ENCODE results near the gene FLOT2. TPM values are rescaled to one million over a fixed set of nuclear protein-coding genes. Genes with fewer than 3 reads are reported as not detected.

Gene FLOT2
- total RNA-seq, 8 experiments from 2014 or later = 22.2 to 61.3 (median 39.7) TPM

GRCh38 chr17:28889996-28890395 lies 7.5 kb downstream of the FLOT2 start:
- no peak for ATAC-seq (replicated peaks in 6 of 8)
- Histone ChIP-seq H3K27ac (no peak overlapping the region), H3K4me3 (no peak overlapping the region), H3K4me1 (replicated peaks in 1 of 2) (no peaks in the 10 kb centered on the region)
- in situ Hi-C loops (cut with MboI; ENCODE audit: low pct_unique_long_range_greater_than_20kb in 2 of 9, low sequenced_read_pairs in 9 of 9, unreplicated experiment in 9 of 9) = no loop called here
- 0 to 100% (median 87%) methylated on average over 1 to 3 of the region's 5 CpGs; no CpG with 5 or more reads in 3 of the 10 experiments for WGBS, 10 experiments

DNA sequence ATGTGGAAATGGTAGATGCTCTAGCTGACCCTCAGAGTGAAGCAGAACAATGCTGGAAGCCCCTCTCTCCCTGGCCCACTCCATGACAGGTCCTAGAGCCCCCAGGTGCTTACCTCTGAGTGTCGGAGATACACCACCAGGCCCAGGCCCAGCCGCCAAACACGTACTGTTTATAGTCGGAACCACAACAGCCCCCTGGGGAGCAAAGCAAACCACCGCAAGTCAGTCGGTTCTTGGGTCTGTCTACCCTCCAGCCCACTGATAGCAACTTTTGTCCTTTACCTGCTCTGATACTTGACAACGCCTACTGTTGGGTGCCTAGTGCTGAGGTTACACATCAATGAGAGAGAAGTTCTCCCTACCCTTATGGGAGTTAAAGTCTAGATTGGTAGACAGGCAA lies 8.7 kb downstream of the FLOT2 start:
- Histone ChIP-seq H3K4me1 (replicated peaks in 1 of 2) (no peaks in the 10 kb centered on the region), H3K27ac (no peak overlapping the region), H3K4me3 (no peak overlapping the region)
- no peak for ATAC-seq (replicated peaks in 6 of 8)
- WGBS, 10 experiments = 80 to 100% (median 100%) methylated on average over 1 to 2 of the region's 7 CpGs; no CpG with 5 or more reads in 7 of the 10 experiments
- in situ Hi-C loops (cut with MboI; ENCODE audit: low pct_unique_long_range_greater_than_20kb in 2 of 9, low sequenced_read_pairs in 9 of 9, unreplicated experiment in 9 of 9) = no loop called here

DNA sequence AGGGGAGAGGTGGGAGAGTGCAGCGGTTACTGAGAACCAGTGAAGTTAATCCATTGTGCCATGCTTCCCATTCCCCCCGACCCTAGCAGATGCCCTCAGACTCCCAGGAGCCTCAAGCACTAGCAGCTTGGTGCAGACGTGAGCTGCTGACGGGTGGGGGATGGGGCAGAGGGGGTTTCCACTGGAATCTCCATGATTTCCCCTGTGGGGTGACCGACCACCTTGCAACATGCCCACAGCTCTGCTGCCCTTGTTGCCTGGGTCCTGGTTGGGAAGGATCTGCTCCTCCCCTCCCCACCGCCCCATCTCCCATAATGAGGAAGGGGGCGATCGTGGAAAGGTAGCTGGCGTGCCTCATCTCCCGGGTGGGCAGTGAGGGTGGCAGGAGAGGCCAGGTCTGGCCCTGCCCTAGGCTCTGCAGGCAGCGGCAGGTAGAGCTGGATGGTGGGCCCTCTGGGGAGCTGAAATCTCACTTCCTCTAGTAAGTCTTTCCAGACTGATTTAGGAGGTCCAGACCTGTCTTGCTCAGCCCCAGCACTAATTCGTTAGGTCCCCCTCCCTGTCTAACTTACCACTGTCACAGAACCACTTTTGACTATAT lies 9.6 kb downstream of the FLOT2 start:
- WGBS, 10 experiments = 58 to 100% (median 80%) methylated on average over 1 to 5 of the region's 12 CpGs; no CpG with 5 or more reads in 7 of the 10 experiments
- H3K4me1 ChIP-seq (replicated peaks in 1 of 2) = no peaks in the 10 kb centered on the region
- no peak for ATAC-seq (replicated peaks in 6 of 8)
- H3K27ac ChIP-seq = no peak overlapping the region
- H3K4me3 ChIP-seq = no peak overlapping the region
- in situ Hi-C loops (cut with MboI; ENCODE audit: low pct_unique_long_range_greater_than_20kb in 2 of 9, low sequenced_read_pairs in 9 of 9, unreplicated experiment in 9 of 9) = no loop called here

GRCh38 chr17:28885951-28886350 lies 11.6 kb downstream of the FLOT2 start:
- Histone ChIP-seq H3K4me3 (no peak overlapping the region), H3K4me1 (replicated peaks in 1 of 2) (no peaks in the 10 kb centered on the region), H3K27ac (no peak overlapping the region)
- ATAC-seq (replicated peaks in 6 of 8) = no peak
- 100% methylated on average over 1 to 2 of the region's 10 CpGs; no CpG with 5 or more reads in 8 of the 10 experiments for WGBS, 10 experiments
- in situ Hi-C loops (cut with MboI; ENCODE audit: low pct_unique_long_range_greater_than_20kb in 2 of 9, low sequenced_read_pairs in 9 of 9, unreplicated experiment in 9 of 9) = no loop called here

GRCh38 chr17:28885363-28885762 lies 12.2 kb downstream of the FLOT2 start:
- H3K27ac ChIP-seq = no peak overlapping the region
- no peak overlapping the region for H3K4me3 ChIP-seq
- no peaks in the 10 kb centered on the region for H3K4me1 ChIP-seq (replicated peaks in 1 of 2)
- no peak for ATAC-seq (replicated peaks in 6 of 8)
- in situ Hi-C loops (cut with MboI; ENCODE audit: low pct_unique_long_range_greater_than_20kb in 2 of 9, low sequenced_read_pairs in 9 of 9, unreplicated experiment in 9 of 9) = no loop called here
- 88 to 100% (median 100%) methylated on average over 1 to 3 of the region's 4 CpGs; no CpG with 5 or more reads in 4 of the 10 experiments for WGBS, 10 experiments

GRCh38 chr17:28883967-28884702 lies 13.4 kb downstream of the FLOT2 start:
- in situ Hi-C loops (cut with MboI; ENCODE audit: low pct_unique_long_range_greater_than_20kb in 2 of 9, low sequenced_read_pairs in 9 of 9, unreplicated experiment in 9 of 9) = no loop called here
- H3K4me1 ChIP-seq (replicated peaks in 1 of 2) = no peaks in the 10 kb centered on the region
- H3K4me3 ChIP-seq = no peak overlapping the region
- no peak overlapping the region for H3K27ac ChIP-seq
- 67 to 100% (median 94%) methylated on average over 2 to 12 of the region's 27 CpGs; no CpG with 5 or more reads in 2 of the 10 experiments for WGBS, 10 experiments
- no peak for ATAC-seq (replicated peaks in 6 of 8)

- ATAC-seq (replicated peaks in 6 of 8) = no peak
- WGBS, 10 experiments = 78 to 100% (median 95%) methylated on average over 1 to 7 of the region's 18 CpGs; no CpG with 5 or more reads in 4 of the 10 experiments
- in situ Hi-C loops (cut with MboI; ENCODE audit: low pct_unique_long_range_greater_than_20kb in 2 of 9, low sequenced_read_pairs in 9 of 9, unreplicated experiment in 9 of 9) = no loop called here
Observed at GRCh38 chr17:28882154-28882895, 15.2 kb downstream of the FLOT2 start.

DNA sequence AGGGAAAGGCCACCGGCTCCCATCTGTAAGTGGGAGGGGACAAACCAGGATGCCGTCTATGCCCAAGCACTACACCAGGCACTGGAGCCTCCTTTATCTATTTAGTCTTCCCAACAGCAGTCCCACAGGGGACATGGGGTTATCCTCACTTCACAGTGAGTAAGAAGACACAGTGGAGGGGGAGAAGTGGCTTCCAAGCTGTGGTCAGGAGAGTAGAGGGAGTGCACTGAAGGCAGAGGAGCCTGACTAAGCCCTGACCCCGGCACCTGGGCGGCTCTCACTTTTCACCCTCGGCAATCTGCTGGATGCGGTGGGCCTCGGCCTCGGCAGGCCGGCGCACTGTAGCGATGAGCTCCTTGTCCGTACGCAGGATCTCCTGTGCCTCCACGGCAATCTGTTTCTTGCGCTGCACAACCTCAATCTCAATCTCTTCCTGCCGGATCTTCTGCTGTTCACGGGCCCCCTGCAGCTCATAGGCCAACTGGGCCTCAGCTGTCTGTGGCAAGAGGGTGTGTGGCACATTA lies 15.9 kb downstream of the FLOT2 start:
- in situ Hi-C loops (cut with MboI; ENCODE audit: low pct_unique_long_range_greater_than_20kb in 2 of 9, low sequenced_read_pairs in 9 of 9, unreplicated experiment in 9 of 9) = no loop called here
- WGBS, 10 experiments = 80 to 100% (median 96%) methylated on average over 1 to 10 of the region's 17 CpGs; no CpG with 5 or more reads in 4 of the 10 experiments
- H3K27ac ChIP-seq = no peak overlapping the region
- H3K4me3 ChIP-seq = no peak overlapping the region
- no peak for ATAC-seq (replicated peaks in 6 of 8)
- no peaks in the 10 kb centered on the region for H3K4me1 ChIP-seq (replicated peaks in 1 of 2)

More at GRCh38 chr17:28882154-28882895, 15.2 kb downstream of the FLOT2 start:
- Histone ChIP-seq H3K4me1 (replicated peaks in 1 of 2) (no peaks in the 10 kb centered on the region), H3K4me3 (no peak overlapping the region), H3K27ac (no peak overlapping the region)

DNA sequence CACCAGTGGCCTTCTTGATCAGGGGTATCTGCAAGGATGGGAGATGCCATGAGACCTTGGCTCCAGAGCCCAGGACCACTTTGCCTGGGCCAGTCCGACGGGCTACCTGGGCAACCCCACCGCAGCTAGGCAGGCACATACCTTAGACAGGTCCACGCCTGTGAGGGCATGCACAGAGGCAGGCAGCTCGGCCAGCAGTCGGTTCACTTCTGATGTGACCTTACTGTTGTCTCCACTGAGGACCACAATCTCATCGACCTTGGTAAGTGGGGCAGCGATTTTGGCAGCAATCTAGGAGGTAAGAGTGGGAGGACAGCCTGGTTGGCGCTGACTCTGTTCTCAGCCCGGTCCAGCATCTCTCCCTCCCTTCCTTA lies 17.0 kb downstream of the FLOT2 start:
- no peaks in the 10 kb centered on the region for H3K4me1 ChIP-seq (replicated peaks in 1 of 2)
- no peak overlapping the region for H3K4me3 ChIP-seq
- 82 to 100% (median 98%) methylated on average over 1 to 6 of the region's 10 CpGs; no CpG with 5 or more reads in 6 of the 10 experiments for WGBS, 10 experiments
- H3K27ac ChIP-seq = no peak overlapping the region
- no peak for ATAC-seq (replicated peaks in 6 of 8)
- in situ Hi-C loops (cut with MboI; ENCODE audit: low pct_unique_long_range_greater_than_20kb in 2 of 9, low sequenced_read_pairs in 9 of 9, unreplicated experiment in 9 of 9) = no loop called here

DNA sequence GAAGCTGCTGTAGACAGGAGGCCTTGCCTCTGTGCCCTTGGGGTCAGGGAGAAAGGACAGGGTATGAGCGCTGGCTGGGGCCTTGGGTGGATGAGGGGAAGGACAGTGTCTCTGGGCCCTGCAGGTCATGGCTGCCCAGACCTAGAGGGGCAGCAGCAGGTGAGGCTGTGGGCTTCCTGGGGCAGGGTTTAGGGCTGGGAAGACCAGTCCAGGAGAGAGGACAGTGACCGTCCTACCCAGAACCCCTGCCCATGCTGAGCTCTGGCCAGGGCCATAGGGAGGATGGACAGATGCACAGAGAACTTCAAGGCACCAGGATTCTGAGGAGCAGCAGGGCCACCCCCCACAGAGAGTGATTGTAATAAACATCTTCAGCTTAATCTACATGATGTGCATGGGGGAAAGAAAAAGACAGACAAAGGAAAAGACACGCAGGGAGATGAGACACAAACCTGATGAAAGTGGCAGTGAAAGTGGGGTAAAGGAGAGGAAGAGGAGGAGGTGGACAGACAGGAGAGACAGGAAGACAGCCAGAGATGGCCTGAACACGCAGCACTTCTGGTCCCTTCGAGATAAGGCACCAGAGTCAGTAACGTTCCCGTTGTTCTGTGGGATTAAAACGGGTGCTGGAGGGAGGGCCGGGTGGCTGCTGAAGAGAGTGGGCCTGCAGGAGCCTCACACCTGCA lies 17.5 kb downstream of the FLOT2 start:
- WGBS, 10 experiments = 67 to 100% (median 78%) methylated on average over 1 to 8 of the region's 9 CpGs; no CpG with 5 or more reads in 3 of the 10 experiments
- H3K4me1 ChIP-seq (replicated peaks in 1 of 2) = no peaks in the 10 kb centered on the region
- no peak overlapping the region for H3K4me3 ChIP-seq
- no peak overlapping the region for H3K27ac ChIP-seq
- ATAC-seq (replicated peaks in 6 of 8) = no peak
- in situ Hi-C loops (cut with MboI; ENCODE audit: low pct_unique_long_range_greater_than_20kb in 2 of 9, low sequenced_read_pairs in 9 of 9, unreplicated experiment in 9 of 9) = no loop called here

- Histone ChIP-seq H3K27ac (no peak overlapping the region), H3K4me3 (no peak overlapping the region), H3K4me1 (replicated peaks in 1 of 2) (peaks cover 3 to 5% of the 10 kb centered on the region in 2 donors)
- peak in 4 of 8 experiments; percentile 17 to 56 (median 42) for ATAC-seq (replicated peaks in 6 of 8)
- in situ Hi-C loops (cut with MboI; ENCODE audit: low pct_unique_long_range_greater_than_20kb in 2 of 9, low sequenced_read_pairs in 9 of 9, unreplicated experiment in 9 of 9) = no loop called here
- WGBS, 10 experiments = 80 to 100% (median 95%) methylated on average over 1 to 3 of the region's 4 CpGs; no CpG with 5 or more reads in 7 of the 10 experiments
Observed at GRCh38 chr17:28878981-28879380, 18.6 kb downstream of the FLOT2 start.

DNA sequence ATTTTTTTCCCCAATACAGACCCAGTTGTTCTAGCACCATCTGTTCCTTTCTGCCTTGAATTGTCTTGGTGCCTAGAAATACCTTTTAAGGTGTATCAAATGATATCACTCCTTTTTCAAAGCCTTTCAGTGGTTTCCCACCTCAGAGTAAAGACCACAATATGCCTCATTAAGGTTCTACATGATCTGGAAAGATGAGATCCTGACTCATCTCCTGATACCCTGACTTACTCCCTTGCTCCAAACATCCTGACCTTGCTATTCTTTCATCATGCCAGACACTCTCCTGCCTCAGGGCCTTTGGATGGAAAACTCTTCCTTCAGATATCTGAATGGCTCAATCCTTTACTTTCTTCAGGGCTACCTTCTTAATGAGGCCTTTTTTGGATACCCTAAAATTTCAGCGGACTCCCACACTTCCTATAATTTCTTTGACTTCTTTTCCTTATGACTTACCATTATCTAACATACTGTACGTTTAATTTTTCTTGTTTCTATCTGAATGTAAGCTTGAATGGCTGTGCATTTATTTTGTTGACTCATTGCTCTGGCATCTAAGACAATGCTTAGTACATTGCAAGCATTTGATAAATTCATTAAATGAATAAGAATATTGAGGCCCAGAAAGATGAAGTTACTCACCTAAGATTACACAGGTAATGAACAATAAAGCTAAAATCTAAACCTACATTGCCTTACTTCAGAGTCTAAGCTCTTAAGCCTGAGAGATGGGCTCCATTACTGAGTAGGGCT lies 19.2 kb downstream of the FLOT2 start:
- no peak overlapping the region for H3K4me3 ChIP-seq

More for the DNA sequence above, 19.2 kb downstream of the FLOT2 start:
- peaks cover 3 to 6% of the 10 kb centered on the region in 2 donors for H3K4me1 ChIP-seq (replicated peaks in 1 of 2)
- 62 to 100% (median 89%) methylated on average over 1 to 2 of the region's 2 CpGs; no CpG with 5 or more reads in 1 of the 10 experiments for WGBS, 10 experiments
- no peak overlapping the region for H3K27ac ChIP-seq
- in situ Hi-C loops (cut with MboI; ENCODE audit: low pct_unique_long_range_greater_than_20kb in 2 of 9, low sequenced_read_pairs in 9 of 9, unreplicated experiment in 9 of 9) = no loop called here
- ATAC-seq (replicated peaks in 6 of 8) = no peak
